GM04504 (cell line): Measurements from ENCODE around the gene SPRR4.
"Not testable (repeated sequence)": the region's sequence is repeated elsewhere in the genome, so short reads cannot be mapped to it uniquely, and the experiment has no call there.

Experiments used
- DNase-seq: peaks from one replicate; pipeline ENCODE4 v3.0.0-alpha.2; 2012; ENCODE audit warnings: low read depth

Gene SPRR4

DNA sequence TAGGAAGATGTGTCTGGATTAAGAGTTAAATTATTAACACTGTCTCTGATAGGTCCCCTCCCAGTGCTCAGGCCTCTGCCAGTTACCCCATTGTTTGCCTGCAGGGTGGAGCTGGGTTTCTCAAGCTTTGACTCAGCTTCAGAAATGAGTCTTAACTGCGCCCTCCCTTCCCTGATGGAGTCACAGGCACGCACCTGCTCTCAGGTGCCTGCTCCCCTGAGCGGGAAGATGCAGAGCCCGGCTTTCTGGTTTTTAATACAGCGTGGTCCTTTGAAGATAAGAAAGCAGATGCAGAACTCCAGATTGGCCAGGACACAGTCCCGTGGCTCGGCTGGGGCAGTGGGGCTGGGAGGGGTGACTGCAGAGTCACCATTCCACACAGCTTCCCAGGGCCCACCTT is 3.2 kb upstream of the SPRR4 start:
- no peak for DNase-seq

DNA sequence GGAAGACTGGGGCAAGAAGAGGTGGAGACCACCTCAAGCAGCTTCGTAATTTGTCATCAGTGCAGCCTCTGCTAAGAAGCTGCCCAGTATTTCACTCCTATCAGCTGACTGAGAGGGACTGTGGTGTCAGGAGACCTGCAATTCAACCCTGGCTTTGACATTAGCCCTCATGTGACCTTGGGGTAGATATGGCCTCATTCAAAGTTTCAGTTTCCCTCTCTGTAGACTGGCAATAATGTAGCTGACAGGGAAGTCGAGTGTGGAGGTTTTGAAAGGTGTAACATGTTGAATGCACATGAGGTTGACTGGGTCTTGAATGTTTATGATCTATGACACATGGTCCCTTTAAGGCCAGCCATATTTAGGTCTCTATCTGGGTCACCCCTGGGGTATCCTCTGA is 2.2 kb upstream of the SPRR4 start:
- DNase-seq = no peak

DNA sequence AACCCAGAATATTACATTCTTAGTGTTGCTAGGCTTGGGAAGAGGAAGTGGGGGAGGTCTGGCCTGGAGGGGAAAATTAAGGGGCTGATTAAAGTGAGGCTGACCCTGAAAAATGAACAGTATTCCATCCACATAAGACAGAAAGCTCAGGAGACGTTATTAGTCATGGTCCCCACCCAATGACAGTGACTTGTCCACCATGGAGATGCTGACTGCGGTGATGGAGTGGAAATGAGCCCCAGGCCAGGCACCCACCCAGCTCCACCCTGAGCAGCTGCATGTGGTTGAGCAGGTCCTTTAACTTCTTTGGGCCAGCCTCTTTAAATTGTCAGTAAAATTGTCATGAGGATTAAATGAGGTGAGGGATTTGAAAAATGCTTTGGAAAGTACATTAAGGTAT is 1.4 kb upstream of the SPRR4 start:
- DNase-seq = no peak

DNA sequence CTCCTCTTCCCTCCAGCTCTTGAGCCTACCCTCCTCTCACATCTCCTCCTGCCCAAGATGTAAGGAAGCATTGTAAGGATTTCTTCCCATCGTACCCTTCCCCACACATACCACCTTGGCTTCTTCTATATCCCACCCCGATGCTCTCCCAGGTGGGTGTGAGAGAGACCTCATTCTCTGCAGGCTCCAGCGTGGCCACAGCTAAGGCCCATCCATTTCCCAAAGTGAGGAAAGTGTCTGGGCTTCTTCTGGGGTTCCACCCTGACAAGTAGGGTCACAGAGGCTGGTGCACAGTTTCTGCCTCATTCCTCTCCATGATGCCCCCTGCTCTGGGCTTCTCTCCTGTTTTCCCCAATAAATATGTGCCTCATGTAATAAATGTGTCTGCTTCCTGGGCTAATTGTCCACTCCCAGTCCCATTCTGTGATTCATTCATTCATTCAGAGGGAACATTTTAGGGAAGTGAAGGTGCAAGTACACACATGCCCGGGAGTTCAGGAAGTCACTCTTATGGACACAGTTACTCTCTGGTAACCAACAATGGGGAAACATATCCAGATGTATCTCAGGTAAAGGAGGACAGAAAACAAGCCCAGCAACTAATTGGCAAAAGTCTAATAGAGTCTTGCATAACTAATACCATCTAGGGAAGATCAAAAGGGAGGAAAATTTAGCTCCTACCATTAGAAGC is 1.9 kb downstream of the SPRR4 start:
- no peak for DNase-seq

DNA sequence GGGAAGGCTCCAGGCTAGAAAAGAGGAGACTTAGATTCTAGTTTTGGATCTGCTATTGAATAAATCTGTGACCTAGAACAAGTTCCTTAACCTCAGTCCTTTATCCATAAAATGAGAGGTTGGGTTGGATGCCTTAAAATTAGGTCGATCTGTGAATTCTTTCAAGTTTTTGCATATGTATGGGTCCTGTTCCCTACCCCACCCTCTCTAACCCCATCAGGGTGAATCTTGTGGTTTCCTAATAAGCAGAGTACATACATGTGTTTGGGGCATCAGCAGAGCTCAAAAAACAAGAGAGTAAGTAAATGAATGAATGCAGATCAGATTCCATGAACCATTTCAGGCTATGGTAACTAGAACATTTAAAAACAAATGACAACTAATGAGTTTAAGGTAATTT is 6.2 kb downstream of the SPRR4 start:
- no peak for DNase-seq

DNA sequence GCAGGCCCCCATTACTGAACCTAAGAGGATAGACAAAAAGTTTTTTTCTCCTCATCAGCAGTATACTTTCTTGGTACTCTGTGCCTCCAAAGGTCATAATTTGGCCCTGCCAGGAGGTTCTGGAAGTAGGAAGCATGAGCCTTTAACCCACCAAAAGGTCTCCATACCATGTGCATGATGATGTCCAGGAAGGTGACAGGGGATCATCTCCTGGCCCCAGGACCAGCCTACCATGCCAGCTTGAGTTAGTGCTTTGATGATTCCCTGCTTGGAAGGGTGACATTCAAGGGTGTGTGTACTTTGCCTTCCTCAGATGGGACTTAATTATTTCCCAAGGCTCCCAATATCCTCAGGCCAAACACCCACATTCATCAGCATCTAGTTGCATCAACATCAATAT is 7.2 kb downstream of the SPRR4 start:
- no peak for DNase-seq

DNA sequence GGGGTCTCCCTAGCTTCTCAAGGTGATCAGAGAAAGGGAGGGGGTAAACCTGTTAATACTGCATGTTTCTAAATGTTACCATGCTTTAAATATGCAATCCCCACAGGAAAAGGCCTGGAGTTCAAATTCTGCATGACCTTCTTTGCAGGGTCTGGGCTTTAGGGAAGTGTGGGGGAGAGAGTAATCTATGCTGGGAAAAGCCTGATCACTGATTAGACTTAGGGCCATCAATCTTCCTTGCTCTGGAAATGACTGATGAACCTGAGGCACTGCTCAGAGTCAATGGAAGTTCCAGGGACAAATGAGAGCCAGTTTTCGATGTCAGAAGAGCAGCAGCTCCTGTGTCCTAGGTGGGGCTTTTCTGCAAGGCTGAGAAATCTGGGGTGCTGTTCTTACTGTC is 10.2 kb downstream of the SPRR4 start:
- DNase-seq = no peak

DNA sequence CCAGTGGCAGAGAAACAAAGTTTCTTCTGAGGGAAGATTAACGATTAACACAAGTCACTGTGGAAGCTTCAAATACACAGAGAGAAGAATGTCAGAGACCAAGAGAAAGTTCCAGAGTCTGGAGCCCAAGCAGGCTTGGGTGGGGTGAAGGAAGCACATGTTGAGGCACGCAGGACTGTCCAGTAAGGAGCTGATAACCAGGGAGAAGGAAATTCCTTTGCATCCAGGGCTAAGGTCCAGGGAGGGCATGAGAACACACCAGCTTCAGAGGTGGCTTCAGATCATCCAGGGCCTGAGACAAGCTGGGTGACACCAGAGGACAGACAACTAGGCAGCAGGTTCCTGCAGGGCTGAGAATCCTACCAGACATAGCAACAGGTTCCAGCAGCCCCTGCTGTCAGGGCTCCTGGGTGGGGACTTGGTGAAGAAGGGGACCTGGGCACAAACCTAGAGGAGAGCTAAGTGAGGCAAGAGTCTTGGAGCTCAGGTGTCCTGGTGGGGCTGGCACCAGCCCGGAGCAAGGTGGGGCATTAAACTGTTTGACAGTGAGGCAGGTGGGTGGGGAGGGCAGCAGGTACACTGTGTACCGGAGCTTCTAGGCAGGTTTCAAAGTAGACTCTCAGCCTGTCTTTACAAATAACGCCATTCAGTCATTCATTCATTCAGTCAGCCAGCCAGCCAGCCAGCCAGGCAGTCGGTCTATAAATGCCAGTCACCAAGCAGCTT is 10.9 kb downstream of the SPRR4 start:
- no peak for DNase-seq

DNA sequence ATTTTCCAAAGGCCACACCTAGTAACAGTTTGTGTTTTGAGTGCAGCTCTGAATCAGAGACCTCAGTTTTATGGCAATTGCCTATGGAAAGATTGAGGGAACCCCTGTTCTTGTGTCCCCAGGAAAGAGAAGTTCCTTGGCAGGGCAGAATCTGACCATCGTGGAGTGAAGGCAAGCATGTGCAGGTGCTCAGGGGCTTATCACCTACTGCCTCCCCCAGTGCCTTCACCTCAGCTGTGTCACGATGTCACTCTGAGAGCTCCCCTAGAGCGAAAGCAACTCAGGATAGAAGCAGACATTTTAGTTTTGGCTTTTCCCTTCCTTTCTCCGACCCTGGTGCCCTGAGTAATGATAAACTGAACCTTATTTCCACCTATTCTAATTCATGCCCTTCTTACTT is 11.6 kb downstream of the SPRR4 start:
- DNase-seq = no peak

DNA sequence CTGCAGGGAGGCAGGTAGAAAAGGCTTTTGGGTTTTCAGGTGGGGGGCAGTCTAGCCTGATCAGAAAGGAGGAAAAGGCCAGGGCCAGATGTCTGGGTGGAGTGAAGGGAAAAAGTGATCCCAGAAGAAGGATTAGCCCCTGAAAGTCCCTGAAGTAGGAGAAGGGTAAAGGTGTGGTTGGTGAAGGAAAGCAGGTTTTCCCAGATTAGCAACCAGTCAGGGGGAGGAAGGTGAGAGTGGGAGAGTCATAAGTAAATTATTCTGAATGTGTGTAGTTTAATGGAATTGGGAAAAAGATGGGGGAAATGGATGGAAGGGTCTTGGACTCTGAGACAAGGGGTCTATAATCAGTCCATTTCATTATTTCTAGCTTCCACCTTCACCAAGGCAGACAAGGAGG is 12.8 kb downstream of the SPRR4 start:
- DNase-seq = no peak

DNA sequence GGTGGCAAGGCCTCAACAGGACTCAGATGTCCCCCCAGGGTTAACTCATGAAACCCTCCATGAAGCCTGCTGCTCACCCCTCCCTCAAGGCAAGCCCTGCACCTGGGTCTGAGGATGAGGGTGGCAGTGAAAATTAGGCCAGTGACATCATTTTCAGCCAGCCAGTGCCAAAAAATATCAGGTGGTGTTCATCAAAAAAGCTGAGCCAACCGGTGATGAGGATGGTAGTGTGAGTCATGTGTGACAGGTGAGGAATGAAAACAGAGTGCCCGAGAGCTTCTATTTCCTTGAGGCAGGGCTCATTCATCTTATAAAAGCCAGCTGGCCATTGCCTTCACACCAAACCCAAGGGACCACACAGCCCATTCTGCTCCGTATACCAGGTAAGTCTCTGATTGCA is 13.3 kb downstream of the SPRR4 start, which contains the start of gene SPRR1A:
Gene SPRR1A (plus strand): TSS at position 339 of the 400 bp plus-strand sequence. CDS start 1,150 bp downstream, outside the sequence.
- no peak for DNase-seq

DNA sequence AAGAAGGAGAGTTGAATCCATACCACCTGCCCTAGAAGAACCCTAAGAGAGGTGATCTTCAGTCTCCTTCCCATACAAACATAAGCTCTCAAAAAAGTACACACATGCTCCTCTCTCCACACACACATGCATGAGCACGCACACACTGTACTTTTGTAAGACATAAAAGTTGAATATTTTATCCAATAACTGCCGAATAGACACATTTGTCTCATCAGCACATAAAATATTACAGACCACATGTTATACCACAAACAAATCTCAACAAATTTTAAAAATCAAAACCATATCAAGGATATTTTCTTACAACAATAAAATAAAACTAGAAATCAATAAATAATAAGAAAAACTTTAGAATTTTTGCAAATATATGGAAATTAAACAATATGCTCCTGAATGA is 16.1 kb downstream of the SPRR4 start:
- DNase-seq = no peak

DNA sequence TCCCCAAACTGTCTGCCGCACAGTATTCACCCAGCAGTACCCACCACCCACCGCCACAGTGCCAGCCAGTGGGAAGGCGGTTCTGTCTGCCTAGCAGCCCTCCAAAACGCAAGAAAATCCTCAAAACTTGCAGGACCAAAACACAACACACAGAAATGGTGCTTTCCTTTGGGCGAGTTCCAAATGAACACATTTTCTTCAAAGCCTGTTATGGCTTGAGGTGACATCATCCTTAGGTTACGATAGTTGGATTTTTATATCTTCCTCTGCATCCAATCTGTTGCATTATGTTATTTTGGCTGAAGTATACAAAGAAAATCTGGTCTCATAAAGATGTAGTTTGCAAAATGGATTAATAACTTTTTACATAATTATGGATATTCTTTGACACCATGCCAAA is 22.7 kb downstream of the SPRR4 start:
- no peak for DNase-seq

DNA sequence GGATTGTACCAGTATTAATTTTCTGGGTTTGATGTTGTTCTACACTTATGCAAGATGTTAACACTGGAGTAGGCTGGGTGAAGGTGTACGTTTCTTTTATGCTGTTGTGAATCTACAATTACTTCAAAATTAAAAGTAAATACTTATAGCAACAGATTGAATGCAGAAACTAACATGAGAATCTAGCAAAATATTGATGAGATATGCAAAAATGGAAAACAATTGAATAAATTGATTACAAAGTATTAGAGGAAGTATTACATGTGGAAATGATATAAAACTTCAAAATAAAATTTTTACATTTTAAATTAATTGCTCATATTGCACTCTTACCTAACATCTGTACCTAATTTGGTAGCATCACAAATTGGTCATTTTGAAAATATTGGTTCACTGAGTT is 25.4 kb downstream of the SPRR4 start:
- no peak for DNase-seq

DNA sequence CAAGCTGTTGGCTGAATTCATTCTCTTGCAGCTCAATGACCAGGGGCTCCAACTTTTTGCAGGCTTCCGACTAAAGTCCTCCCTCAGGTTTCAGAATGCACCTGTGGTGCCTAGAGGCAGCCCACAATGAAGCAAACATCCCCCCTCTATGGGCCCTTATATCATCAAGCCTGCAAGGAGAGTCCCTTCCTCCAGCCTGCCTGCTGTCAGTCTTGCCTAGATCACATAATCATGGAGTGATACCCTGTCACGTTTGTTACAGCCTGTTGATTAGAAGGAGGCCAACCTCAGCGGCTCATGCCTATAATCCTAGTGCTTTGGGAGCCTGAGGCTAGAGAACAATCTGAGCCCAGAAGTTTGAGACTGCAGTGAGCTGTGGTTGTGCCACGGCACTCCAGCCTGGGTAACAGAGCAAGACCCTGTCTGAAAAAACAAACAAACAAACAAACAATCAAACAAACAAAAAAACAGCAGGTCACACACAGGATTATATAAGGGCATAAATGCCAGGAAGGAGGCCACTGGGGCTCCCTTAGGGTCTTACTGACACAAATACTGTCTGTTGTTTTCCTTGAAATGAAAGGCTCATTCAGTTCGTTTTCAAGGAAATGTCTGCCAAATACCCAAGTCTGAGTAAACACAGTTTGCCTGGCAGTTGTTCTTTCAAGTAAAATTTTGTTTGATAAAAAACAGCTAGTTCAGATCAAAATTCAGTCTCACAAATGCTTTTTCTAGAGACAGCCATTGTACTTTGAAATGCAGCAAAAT is 26.4 kb downstream of the SPRR4 start:
- no peak for DNase-seq

DNA sequence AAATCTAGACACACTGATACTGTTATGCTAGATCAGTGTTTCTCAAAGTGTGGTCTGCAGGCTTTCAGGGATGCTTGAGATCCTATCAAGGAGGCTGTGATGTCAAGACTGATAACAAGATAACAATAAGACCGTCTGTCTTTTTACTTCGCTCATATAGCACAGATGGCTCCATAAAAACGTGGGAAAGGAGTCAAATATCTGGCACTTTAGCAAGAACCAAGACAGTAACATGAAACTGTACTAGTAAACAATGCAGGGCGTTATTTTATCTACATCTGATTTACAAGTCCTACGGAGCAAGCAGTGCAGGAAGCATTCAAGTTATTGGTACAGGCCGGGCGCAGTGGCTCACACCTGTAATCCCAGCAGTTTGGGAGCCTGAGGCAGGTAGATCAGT is 27.5 kb downstream of the SPRR4 start:
- no peak for DNase-seq

DNA sequence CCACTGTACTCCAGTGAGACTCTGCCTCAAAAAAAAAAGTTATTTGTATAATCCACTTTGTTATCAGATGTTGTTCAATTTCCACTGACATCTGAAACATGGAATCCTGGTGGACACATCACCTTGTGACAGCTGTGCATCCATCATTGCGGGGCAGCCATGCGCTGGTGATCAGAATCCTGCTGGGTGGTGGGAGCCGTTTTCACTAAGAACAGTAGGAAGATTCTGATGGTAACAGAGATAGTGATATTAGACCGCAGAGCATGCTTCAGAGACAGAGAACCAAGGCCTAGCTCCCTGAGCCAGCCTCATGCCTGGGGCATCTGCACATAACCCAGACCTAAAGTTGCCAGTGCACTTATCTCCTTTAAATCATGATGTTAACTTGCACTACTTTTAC is 28.0 kb downstream of the SPRR4 start:
- no peak for DNase-seq

DNA sequence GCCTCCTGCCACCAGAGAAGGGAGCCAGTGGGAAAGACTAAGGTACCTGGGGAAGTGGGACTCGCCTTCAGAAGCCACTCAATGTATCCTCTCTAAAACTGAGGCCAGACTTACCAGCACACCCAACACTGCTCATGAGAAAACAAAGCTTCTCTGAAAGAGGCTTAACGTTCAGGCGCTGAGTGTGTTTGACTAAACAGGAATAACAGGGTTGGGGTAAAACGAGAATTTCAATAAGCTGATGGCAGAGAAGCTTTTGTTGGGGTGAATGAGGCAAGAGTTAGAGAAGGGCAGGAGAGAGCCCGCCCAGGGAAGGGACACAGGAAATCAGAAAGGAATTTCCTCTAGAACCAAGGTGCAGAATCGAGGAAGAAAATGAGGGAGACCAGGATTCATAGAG is 29.4 kb downstream of the SPRR4 start:
- no peak for DNase-seq

DNA sequence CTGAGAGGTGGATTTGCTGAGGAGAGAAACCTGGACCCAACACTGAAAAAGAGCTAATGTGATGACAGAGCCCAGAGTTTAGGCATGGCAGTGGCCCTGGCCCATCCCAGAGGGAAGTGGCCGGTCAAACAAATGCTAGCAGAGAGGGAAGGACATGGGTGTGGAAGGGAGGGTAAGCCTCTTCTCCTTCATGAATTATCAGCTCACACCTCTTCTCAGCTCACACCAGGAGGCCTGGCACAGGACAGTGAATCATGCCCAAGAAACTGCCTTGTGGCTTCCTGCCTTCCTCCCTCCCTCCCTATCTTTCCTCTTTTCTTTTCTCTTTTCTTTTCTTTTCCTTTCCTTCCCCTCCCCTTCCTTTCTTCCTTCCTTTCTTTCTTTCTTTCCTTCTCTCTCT is 29.8 kb downstream of the SPRR4 start:
- no peak for DNase-seq

DNA sequence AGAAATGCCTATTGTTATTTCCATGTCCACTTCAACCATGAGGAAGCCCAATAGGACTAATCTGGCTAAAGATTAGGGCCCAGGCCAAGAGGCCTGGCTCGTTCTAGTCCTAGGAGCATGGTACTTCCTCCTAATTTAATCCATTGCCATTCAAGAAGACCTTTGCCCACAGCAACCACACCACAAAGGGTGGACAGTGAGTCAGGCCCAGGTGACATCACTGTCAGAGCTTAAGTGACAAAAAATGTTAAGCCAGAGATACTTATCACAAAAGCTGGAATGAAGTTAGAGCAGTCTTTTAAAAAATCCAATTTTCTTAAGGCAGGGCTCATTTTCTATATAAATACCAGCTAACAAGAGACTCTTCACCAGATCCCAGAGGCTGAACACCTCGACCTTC is 30.9 kb downstream of the SPRR4 start, which contains the start of gene SPRR3:
Gene SPRR3 (plus strand): TSS at position 368 of the 400 bp plus-strand sequence. CDS start 1,272 bp downstream, outside the sequence.
- no peak for DNase-seq

DNA sequence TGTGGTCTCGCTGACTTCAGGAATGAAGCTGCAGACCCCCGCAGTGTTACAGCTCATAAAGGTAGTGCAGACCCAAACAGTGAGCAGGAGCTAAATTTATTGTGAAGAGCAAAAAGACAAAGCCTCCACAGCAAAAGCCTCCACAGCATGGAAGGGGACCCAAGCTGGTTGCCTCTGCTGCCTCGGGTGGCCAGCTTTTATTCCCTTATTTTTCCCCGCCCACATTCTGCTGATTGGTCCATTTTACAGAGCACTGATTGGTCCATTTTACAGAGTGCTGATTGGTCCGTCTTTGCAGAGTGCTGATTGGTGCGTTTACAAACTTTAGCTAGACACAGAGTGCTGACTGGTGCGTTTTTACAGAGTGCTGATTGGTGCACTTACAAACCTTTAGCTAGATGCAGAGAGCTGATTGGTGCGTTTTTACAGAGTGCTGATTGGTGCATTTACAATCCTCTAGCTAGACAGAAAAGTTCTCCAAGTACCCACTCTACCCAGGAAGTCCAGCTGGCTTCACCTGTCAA is 40.8 kb downstream of the SPRR4 start:
- not testable (repeated sequence) for DNase-seq

DNA sequence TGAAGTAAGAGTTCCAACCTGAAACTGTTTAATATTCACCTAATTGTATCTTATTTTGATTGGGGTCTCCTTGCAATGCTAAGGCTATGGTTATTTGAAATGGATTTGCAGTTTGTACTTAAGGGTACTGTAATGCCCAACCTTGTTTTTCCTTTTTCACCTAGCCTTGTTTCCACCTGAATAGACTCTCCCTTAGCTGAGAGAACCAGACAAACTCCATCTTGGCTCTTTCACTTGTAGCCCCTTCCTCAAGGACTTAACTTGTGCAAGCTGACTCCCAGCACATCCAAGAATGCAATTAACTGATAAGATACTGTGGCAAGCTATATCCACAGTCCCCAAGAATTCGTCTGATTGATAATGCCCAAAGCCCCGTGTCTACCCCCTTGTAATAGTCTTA is 51.4 kb downstream of the SPRR4 start:
- DNase-seq = not testable (repeated sequence)
